ENCODE measurements around the gene RUVBL2.

DNA sequence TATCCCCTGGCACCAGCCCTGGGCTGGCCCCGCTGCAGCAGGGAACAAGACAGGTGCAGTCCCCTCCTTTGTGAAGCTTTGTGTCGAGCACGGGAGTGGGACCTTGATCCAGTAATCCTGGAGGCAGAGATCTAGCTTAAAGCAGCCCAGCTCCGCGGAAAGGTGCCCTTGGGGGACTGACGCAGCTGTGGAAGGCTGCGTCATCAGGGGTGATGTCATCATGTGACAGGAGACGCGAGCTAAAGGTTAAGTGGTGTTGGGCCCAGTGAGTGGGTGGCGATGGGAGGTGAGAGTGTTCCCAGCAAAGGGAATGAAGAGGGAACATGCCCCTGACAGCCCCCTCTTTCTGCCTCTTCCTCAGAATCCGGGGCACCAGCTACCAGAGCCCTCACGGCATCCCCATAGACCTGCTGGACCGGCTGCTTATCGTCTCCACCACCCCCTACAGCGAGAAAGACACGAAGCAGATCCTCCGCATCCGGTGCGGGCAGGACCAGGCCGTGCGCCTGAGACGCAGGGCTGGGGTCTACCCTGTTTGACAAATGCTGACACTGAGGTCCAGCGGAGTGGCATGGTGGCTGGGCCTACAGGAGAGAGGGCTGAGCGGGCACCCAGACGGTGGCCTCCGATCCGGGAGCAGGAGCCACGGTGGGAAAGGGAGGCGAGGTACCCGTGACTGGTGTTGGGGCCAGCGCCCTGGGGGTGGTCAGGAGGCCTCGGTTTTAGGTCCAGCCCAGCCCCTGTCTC lies 20.6 kb downstream of the RUVBL2 start:
- no peak for TF ChIP-seq POLR2A (IDR thresholded peaks at IDR 0.05)
- TF ChIP-seq, protein P1, sequence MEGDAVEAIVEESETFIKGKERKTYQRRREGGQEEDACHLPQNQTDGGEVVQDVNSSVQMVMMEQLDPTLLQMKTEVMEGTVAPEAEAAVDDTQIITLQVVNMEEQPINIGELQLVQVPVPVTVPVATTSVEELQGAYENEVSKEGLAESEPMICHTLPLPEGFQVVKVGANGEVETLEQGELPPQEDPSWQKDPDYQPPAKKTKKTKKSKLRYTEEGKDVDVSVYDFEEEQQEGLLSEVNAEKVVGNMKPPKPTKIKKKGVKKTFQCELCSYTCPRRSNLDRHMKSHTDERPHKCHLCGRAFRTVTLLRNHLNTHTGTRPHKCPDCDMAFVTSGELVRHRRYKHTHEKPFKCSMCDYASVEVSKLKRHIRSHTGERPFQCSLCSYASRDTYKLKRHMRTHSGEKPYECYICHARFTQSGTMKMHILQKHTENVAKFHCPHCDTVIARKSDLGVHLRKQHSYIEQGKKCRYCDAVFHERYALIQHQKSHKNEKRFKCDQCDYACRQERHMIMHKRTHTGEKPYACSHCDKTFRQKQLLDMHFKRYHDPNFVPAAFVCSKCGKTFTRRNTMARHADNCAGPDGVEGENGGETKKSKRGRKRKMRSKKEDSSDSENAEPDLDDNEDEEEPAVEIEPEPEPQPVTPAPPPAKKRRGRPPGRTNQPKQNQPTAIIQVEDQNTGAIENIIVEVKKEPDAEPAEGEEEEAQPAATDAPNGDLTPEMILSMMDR (IDR thresholded peaks at IDR 0.05 in 8 of 11, conservative IDR thresholded peaks at IDR 0.05 in 3 of 11), result no peak
